Gastrocnemius medialis (tissue), 4 donors: Measurements from ENCODE around the gene L3HYPDH. TPM values are rescaled to one million over a fixed set of nuclear protein-coding genes. Genes with fewer than 3 reads are reported as not detected.

Source experiments
- ATAC-seq, 2 donors: fragments of 150-250 bp; one replicate each; pipeline ENCODE4 v1.9.1; 2016
- DNase-seq, 2 donors: peaks; one replicate each; pipeline ENCODE4 v3.0.0-alpha.2; 2019
- H3K27ac ChIP-seq, 4 donors: fragments of 200-600 bp; sonication (generic); 1 replicate in 1 of 4; 2 replicates in 3 of 4; pipeline ENCODE4 v1.5.1; 2016 to 2018; ENCODE audit warnings: mild to moderate bottlenecking in 2 of 4, moderate library complexity in 1 of 4
- H3K27me3 ChIP-seq, 3 donors: fragments of 200-600 bp; sonication (generic) in 2 of 3; 1 replicate in 1 of 3; 2 replicates in 2 of 3; pipeline versions ENCODE4 v1.5.1 to v1.6.0; 2016 to 2019; ENCODE audit warnings: mild to moderate bottlenecking in 1 of 3, moderate library complexity in 1 of 3
- H3K36me3 ChIP-seq, 2 donors: fragments of 200-600 bp; sonication (generic) in 1 of 2; one replicate each; pipeline ENCODE4 v1.5.1; 2017 to 2018
- H3K4me1 ChIP-seq, 2 donors: fragments of 200-600 bp; sonication (generic) in 1 of 2; one replicate each; pipeline ENCODE4 v1.5.1; 2016 to 2017; ENCODE audit warnings: mild to moderate bottlenecking in 2 of 2
- H3K4me3 ChIP-seq, 4 donors: fragments of 200-600 bp; sonication (generic) in 3 of 4; 1 replicate in 1 of 4; 2 replicates in 3 of 4; pipeline ENCODE4 v1.5.1; 2016 to 2019; ENCODE audit warnings: mild to moderate bottlenecking in 2 of 4
- H3K9me3 ChIP-seq, 3 donors: fragments of 200-600 bp; sonication (generic) in 2 of 3; 1 replicate in 1 of 3; 2 replicates in 2 of 3; pipeline ENCODE4 v1.5.1; 2016 to 2019
- POLR2A ChIP-seq, 2 donors: fragments of 450-650 bp; IDR thresholded peaks; one replicate each; pipeline ENCODE4 v1.6.1; 2017; ENCODE audit warnings: antibody characterized with exemption in 2 of 2, mild to moderate bottlenecking in 2 of 2, moderate library complexity in 2 of 2
- in situ Hi-C, 4 donors: fragments of 200-750 bp; cut with MboI; loops; one replicate each; pipeline versions ENCODE4 v1.15.0 to v1.8.0; 2017; ENCODE audit warnings: low sequenced_read_pairs in 4 of 4
- intact Hi-C: fragments of 100-400 bp; cut with DNase I; formaldehyde crosslinking; loops from one replicate; pipeline ENCODE4 v1.15.1; 2023; ENCODE audit warnings: low total_unique reads
- total RNA-seq, 4 donors: library from RNA; depleted of rRNA; stranded (reverse); fragments of >200 nt; gene quantifications; one replicate each; pipeline versions ENCODE4 v1.1.0 to v1.2.3, GENCODE V29; 2016
- TF ChIP-seq, protein P1 (sequence below), 5 experiments: fragments of 450-650 bp in 3 of 5; fragments of 200-600 bp in 2 of 5; sonication (generic) in 2 of 5; IDR thresholded peaks in 4 of 5; conservative IDR thresholded peaks in 1 of 5; 1 replicate in 4 of 5; 2 replicates in 1 of 5; pipeline ENCODE4 v1.5.1; 2016 to 2019; ENCODE audit warnings: antibody characterized with exemption in 5 of 5, mild to moderate bottlenecking in 3 of 5, moderate library complexity in 3 of 5

Gene L3HYPDH
- total RNA-seq, 4 donors from 2014 or later = 13.0 to 34.6 (median 22.5) TPM

DNA sequence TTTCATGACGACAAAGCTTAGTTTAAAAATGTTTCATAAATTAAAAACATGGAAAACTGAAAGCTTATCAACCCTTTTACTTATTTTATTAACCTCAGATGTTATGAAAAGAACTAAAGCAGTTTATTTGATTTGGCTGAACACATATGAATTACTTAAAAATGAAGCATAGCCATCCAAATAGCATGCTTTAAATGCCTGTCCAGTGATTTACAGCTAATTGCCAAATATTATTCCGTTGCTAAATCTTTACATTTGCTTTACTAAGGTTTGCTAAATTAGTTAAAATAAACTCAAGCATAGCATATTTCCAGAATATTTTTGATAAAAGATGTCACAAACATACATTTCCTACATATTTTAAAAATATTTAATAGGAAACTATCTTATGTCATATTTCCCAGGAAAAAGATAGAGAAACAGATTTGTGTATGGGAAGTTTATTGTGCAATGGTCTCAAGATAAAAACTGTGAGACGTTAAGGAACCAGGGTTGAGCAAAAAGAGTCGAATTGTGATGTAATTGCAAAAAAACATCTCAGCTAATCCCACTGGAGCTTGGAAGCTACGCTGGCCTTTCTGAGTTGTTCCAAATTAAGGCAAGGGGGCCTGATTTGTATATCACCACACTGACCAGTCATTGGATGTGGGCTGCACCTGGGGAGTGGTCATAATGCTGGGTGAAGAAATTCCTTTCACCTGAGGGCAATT is 44.8 kb downstream of the L3HYPDH start:
- no peak for TF ChIP-seq POLR2A (IDR thresholded peaks at IDR 0.05)
- TF ChIP-seq, protein P1, sequence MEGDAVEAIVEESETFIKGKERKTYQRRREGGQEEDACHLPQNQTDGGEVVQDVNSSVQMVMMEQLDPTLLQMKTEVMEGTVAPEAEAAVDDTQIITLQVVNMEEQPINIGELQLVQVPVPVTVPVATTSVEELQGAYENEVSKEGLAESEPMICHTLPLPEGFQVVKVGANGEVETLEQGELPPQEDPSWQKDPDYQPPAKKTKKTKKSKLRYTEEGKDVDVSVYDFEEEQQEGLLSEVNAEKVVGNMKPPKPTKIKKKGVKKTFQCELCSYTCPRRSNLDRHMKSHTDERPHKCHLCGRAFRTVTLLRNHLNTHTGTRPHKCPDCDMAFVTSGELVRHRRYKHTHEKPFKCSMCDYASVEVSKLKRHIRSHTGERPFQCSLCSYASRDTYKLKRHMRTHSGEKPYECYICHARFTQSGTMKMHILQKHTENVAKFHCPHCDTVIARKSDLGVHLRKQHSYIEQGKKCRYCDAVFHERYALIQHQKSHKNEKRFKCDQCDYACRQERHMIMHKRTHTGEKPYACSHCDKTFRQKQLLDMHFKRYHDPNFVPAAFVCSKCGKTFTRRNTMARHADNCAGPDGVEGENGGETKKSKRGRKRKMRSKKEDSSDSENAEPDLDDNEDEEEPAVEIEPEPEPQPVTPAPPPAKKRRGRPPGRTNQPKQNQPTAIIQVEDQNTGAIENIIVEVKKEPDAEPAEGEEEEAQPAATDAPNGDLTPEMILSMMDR (IDR thresholded peaks at IDR 0.05 in 4 of 5, conservative IDR thresholded peaks at IDR 0.05 in 1 of 5) = no peak
- Histone ChIP-seq H3K9me3 (no peaks in the 10 kb centered on the region), H3K27ac (no peak overlapping the region), H3K36me3 (no peaks in the 10 kb centered on the region), H3K4me1 (peaks cover 5 to 9% of the 10 kb centered on the region in 2 donors), H3K27me3 (no peaks in the 10 kb centered on the region), H3K4me3 (no peak overlapping the region)
- no peak for DNase-seq
- intact Hi-C loops = no loop called here
- in situ Hi-C loops = no loop called here
- ATAC-seq = no peak

DNA sequence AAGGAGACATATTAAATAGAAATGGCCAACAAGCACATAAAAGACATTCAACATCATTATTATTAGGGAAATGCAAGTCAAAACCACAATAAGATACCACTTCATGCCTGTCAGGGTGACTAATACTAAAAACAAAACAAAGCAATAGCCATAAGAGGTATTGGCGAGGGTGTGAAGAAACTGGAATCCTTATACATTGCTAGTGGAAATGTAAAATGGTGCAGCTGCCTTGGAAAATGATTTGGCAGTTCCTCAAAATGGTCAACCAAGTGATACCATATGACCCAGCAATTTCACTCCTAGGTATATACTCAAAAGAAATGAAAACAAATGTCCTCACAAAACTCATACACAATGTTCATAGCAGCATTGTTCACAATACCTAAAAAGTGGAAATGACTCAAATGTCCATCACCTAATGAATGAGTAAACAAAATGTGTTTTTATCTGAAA is 46.0 kb downstream of the L3HYPDH start:
- TF ChIP-seq, protein P1 (IDR thresholded peaks at IDR 0.05 in 4 of 5, conservative IDR thresholded peaks at IDR 0.05 in 1 of 5) = no peak
- DNase-seq = no peak
- no peak for ATAC-seq
- H3K27ac ChIP-seq = no peak overlapping the region
- peaks cover 0 to 9% of the 10 kb centered on the region in 2 donors for H3K4me1 ChIP-seq
- no peaks in the 10 kb centered on the region for H3K27me3 ChIP-seq
- no peak overlapping the region for H3K4me3 ChIP-seq
- no peaks in the 10 kb centered on the region for H3K36me3 ChIP-seq
- intact Hi-C loops (no loop called here), in situ Hi-C loops (no loop called here)
- H3K9me3 ChIP-seq = no peaks in the 10 kb centered on the region

DNA sequence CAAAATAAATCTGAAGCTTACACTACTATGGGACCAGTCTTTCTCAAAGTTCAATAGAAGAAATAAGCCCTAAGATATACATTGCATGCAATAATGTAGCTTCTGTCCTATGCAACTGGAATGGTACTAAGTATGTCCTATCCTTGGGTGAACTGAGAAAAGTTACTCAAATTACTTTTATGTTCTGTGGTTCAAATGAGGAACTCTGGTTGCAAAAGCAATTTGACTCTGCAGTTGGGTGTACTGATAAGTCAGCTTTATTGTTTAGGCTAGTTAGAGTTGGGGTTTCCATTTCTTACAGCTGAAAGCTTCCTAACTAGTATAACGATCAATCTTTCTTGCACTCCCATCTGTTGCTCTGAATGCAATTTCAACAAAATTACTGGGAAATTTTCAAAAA is 48.2 kb downstream of the L3HYPDH start:
- Histone ChIP-seq H3K4me3 (no peak overlapping the region), H3K36me3 (no peaks in the 10 kb centered on the region), H3K27ac (no peak overlapping the region), H3K4me1 (peaks cover 0 to 9% of the 10 kb centered on the region in 2 donors), H3K27me3 (no peaks in the 10 kb centered on the region), H3K9me3 (no peaks in the 10 kb centered on the region)
- intact Hi-C loops = no loop called here
- DNase-seq (no peak), ATAC-seq (no peak)
- in situ Hi-C loops = no loop called here
- TF ChIP-seq, protein P1 (IDR thresholded peaks at IDR 0.05 in 4 of 5, conservative IDR thresholded peaks at IDR 0.05 in 1 of 5) = no peak
- TF ChIP-seq POLR2A (IDR thresholded peaks at IDR 0.05) = no peak

DNA sequence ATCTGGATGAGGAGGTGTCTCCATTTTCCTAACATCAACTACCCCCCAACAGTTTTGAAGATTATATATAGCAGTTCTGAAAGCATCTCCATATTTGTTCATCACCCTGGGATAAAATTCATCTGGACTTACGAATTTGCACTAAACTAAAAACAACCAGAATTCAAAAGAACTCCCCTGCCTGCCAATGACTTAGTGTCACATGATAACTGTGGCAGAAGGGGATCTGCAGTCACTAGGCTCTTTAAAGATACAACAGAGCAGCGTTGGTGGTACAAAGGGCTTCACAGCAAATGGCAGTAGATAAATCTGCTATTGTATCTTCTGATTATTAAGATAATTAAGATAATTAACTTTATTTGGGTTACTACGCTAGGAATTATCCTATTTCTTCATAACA is 49.1 kb downstream of the L3HYPDH start:
- no peaks in the 10 kb centered on the region for H3K36me3 ChIP-seq
- in situ Hi-C loops = no loop called here
- DNase-seq (no peak), ATAC-seq (no peak)
- H3K9me3 ChIP-seq = no peaks in the 10 kb centered on the region
- no peak for TF ChIP-seq POLR2A (IDR thresholded peaks at IDR 0.05)
- TF ChIP-seq, protein P1 (IDR thresholded peaks at IDR 0.05 in 4 of 5, conservative IDR thresholded peaks at IDR 0.05 in 1 of 5) = no peak
- H3K4me1 ChIP-seq = peaks cover 0 to 9% of the 10 kb centered on the region in 2 donors
- intact Hi-C loops = no loop called here
- H3K27ac ChIP-seq = no peak overlapping the region
- no peak overlapping the region for H3K4me3 ChIP-seq
- H3K27me3 ChIP-seq = no peaks in the 10 kb centered on the region
